GM12873 (cell line): ENCODE measurements around the gene CPSF4L.

Source experiments
- TF ChIP-seq, protein P1 (sequence below): IDR thresholded peaks from 2 replicates; pipeline ENCODE4 v1.5.1; 2012; ENCODE audit warnings: low read depth, mild to moderate bottlenecking, moderate library complexity, low read length, control low read depth; ENCODE audit not compliant: insufficient read depth; ENCODE audit errors: missing control alignments

Gene CPSF4L

DNA sequence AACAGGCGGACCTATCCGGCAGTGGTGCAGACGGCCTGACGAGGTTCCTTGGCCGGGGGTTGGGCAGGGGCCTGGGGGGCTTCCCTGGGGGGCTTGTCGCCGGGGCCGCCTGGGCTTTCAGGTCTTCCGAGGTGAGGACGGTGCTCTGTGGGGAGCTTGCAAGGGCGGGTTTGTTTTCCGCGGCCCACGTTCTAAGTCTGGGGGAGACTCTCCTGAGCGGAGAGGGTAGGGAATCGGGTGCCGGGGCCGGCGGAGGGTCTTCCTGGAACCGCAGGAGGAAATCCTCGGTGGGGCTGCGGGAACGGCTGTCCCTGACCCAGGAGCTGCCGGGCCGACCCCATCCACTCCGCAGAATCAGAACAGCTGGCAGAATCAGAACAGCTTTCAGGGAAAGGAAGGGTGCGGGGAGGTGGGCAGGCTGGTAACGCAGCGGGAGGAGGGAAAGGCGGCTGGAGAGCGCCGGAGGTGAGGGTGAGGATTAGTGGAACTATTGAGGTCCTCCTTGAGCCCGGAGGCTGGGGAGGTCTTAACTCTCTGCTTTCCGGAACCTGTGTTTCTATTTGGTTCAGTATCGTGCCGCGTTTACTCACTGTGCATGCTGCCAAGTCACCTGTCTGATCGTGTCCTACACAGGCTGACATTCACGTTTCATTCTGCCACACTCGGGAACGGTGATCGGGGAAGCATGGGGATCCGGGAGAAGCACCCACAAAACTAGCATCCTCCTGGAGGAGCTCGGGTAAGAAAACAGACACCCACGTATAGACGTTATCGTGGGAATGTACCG is 28.9 kb downstream of the CPSF4L start:
- TF ChIP-seq, protein P1, sequence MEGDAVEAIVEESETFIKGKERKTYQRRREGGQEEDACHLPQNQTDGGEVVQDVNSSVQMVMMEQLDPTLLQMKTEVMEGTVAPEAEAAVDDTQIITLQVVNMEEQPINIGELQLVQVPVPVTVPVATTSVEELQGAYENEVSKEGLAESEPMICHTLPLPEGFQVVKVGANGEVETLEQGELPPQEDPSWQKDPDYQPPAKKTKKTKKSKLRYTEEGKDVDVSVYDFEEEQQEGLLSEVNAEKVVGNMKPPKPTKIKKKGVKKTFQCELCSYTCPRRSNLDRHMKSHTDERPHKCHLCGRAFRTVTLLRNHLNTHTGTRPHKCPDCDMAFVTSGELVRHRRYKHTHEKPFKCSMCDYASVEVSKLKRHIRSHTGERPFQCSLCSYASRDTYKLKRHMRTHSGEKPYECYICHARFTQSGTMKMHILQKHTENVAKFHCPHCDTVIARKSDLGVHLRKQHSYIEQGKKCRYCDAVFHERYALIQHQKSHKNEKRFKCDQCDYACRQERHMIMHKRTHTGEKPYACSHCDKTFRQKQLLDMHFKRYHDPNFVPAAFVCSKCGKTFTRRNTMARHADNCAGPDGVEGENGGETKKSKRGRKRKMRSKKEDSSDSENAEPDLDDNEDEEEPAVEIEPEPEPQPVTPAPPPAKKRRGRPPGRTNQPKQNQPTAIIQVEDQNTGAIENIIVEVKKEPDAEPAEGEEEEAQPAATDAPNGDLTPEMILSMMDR = no peak

DNA sequence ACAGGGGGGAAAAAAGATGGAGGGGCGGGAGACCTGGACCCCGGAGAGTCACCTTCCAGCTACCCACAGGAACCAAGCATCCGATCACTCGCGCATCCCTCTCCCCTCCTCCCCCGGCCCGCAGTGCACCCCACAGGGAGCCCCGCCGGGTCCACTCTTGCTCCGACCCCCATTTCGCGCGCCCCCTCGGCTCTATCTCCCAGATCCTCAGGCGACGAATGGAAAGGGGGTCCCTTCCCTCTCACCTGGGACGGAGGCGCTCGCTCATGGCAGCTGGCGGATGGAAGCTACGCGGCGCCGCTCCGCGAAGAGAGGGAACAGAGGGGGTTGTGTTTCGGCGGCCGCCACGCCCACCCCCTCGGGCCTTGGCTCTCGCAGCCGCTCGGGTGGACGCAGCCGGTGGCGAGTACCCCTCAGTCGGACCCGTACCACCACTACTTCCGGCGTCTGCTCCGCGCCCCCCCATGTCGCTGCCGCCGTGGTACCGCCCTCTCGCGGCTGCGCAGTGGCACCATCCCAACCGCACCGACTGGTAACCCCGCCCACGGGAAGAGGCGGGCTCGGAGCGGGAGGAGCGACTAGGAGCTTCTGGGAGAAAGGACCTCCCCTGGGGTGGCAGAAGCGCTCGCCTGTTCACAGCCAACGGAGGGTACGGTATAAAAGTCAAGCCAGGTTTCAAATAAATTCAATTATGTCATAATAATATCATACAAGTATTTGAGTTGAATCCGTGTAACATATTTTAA is 29.7 kb downstream of the CPSF4L start:
- TF ChIP-seq, protein P1 = no peak

DNA sequence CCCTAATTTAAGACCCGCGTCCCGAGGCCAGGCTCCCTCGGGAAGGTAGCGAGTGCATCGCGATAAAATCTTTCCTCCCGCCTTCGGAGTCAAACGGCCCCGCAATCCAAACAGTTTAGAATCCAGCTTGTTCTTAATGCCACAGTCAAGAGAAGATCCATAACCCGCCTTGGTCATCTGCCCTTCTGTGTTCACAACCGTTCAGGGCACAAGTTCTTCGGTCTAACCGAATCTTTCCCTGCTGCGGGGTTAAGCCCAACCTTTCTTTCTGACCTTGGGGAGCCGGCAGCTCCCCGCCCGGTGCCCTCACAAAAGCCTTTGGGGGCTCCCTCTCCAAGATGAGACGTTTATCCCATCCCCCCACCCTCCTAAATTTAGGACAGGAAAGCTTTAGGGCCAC is 30.3 kb downstream of the CPSF4L start:
- TF ChIP-seq, protein P1 = no peak

DNA sequence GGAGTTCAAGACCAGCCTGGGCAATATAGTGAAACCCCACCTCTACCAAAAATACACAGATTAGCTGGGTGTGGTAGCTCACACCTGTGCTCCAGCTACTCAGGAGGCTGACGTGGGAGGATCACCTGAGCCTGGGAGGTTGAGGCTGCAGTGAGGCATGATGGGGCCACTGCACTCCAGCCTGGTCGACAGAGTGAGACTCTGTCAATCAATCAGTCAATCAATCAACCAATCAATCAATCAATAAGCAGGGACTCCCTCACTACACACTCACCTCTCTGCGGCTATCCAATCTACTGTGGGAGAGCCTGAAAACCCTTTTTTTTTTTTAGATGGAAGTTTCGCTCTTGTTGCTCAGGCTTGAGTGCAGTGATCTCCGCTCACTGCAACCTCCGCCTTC is 31.6 kb downstream of the CPSF4L start:
- TF ChIP-seq, protein P1 = no peak

DNA sequence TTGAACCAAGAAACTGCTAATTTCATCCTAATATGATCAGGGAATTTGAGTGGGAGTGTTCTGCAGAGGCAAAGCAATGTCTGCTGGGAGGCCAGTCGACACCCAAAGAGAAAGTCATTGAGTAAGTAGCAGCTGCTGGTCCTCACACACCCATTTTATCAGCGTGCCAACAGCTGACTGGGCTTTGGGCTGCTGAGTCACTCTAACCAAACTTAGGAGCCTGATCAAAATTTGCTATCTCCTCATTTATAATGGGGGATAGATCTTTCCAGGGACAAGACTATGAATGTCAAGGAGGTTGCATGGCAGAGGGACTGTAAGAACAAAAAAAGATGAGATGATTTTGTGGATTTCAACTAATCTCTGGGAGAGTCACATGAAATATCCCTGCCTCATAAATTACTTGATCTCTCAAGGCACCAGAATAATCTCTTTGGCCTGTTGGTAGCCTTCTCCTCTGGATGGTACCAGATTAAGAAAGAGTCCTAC is 32.9 kb downstream of the CPSF4L start:
- TF ChIP-seq, protein P1 = no peak

DNA sequence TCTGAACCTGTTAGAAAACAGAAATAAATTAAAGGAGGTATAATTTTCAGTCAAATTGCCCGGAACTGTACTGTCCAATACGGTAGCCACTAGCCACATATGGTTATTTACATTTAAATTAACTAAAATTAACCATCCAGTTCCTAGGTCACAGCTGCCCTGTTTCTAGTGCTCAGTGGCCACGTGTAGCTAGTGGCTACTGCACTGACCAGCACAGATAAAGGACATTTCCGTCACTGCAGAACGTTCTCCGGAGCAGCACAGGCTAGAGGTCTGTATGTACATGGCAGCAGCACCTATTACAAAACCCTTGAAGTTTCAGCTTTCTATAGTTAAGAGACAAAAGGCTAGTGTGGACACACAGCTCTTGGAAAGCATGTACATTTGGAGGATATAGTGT is 33.7 kb downstream of the CPSF4L start:
- TF ChIP-seq, protein P1 = no peak

DNA sequence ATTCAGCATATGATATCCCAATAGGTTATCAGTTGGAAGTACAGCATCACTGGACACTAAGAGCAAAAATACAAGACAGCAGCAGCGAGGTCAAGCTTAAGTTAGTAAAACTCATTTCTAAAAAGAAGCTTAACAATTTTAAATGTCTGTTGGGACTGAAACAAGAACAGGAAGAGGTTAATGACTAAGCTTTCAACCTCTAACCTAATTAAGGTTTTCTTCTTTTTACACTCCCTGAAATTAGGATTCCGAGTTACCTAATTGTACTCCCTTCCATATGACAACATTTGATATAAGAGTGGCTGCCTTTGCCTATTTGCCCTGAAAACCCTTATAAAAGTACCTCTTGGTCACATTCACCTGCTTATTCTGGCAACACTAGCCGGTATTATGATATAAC is 34.3 kb downstream of the CPSF4L start:
- TF ChIP-seq, protein P1 = no peak
